IMR-90 (cell line): ENCODE data around the gene CCNQ. TPM values are rescaled to one million over a fixed set of nuclear protein-coding genes. Genes with fewer than 3 reads are reported as not detected.

Experiments used
- ATAC-seq: fragments of 200-7000 bp; cut with Tn5 transposase; 2 replicates; pipeline ENCODE4 v1.9.1; 2020; ENCODE audit warnings: low read depth, mild to moderate bottlenecking, moderate library complexity
- BruUV-seq: library from RNA; stranded (reverse); fragments of 400-500 nt; replicated peaks from 2 replicates; lab custom pipeline; 2021; lab: Mats Ljungman, UMichigan
- CTCF ChIA-PET: fragments of 300-600 bp; formaldehyde crosslinking; extraction: SDS; loops from one replicate; lab custom pipeline; 2021; ENCODE audit warnings: antibody characterized with exemption; lab: Yijun Ruan, JAX
- POLR2A ChIA-PET: fragments of 300-600 bp; sonication (Branson Sonifier 250); formaldehyde crosslinking; loops from one replicate; lab custom pipeline; 2022; ENCODE audit warnings: antibody characterized with exemption; ENCODE audit not compliant: unreplicated experiment; lab: Charles Lee
- DNase-seq: peaks from one replicate; pipeline ENCODE4 v3.0.0; 2013
- H2AFZ ChIP-seq: replicated peaks from 2 replicates; pipeline ENCODE3; 2013; ENCODE audit warnings: low read length, mild to moderate bottlenecking; ENCODE audit not compliant: poor library complexity
- H2AK5ac ChIP-seq: 2 replicates; pipeline ENCODE4 v1.6.1; 2013; ENCODE audit warnings: low read depth, low read length, inconsistent platforms
- H2AK9ac ChIP-seq: replicated peaks from 2 replicates; pipeline ENCODE3; 2013; ENCODE audit warnings: mild to moderate bottlenecking, low read depth, low read length, moderate library complexity; ENCODE audit not compliant: poor library complexity
- H2BK120ac ChIP-seq: 2 replicates; pipeline ENCODE4 v1.6.1; 2013; ENCODE audit warnings: low read depth, low read length, inconsistent platforms
- H2BK15ac ChIP-seq: 3 replicates; pipeline ENCODE4 v1.6.1; 2013; ENCODE audit warnings: low read depth, low read length, inconsistent platforms
- H2BK20ac ChIP-seq: 2 replicates; pipeline ENCODE4 v1.6.1; 2013; ENCODE audit warnings: low read depth, mild to moderate bottlenecking, inconsistent platforms, low read length, moderate library complexity
- H2BK5ac ChIP-seq: 2 replicates; pipeline ENCODE4 v1.6.1; 2013; ENCODE audit warnings: mild to moderate bottlenecking, low read depth, low read length, inconsistent platforms; ENCODE audit not compliant: poor library complexity, severe bottlenecking
- H3K14ac ChIP-seq: replicated peaks from 2 replicates; pipeline ENCODE4 v1.6.1; 2013; ENCODE audit warnings: low read depth, low read length, inconsistent platforms
- H3K18ac ChIP-seq: 2 replicates; pipeline ENCODE4 v1.6.1; 2013; ENCODE audit warnings: low read depth, low read length, control low read depth
- H3K23ac ChIP-seq: 2 replicates; pipeline ENCODE4 v1.6.1; 2013; ENCODE audit warnings: low read depth, low read length, inconsistent platforms
- H3K27ac ChIP-seq: 2 replicates; pipeline ENCODE4 v1.5.1; 2013; ENCODE audit warnings: mild to moderate bottlenecking, control low read depth, low read length; ENCODE audit not compliant: insufficient read depth
- H3K27me3 ChIP-seq: 2 replicates; pipeline ENCODE4 v1.6.1; 2013; ENCODE audit warnings: low read length; ENCODE audit not compliant: control insufficient read depth, insufficient read depth
- H3K36me3 ChIP-seq: 2 replicates; pipeline ENCODE4 v1.6.1; 2013; ENCODE audit warnings: low read length, mixed read lengths; ENCODE audit not compliant: control insufficient read depth, insufficient read depth
- H3K4ac ChIP-seq: 2 replicates; pipeline ENCODE4 v1.6.1; 2013; ENCODE audit warnings: low read depth, low read length, inconsistent platforms
- H3K4me1 ChIP-seq: 2 replicates; pipeline ENCODE4 v1.6.1; 2013; ENCODE audit warnings: low read length, mixed read lengths; ENCODE audit not compliant: control insufficient read depth, insufficient read depth
- H3K4me2 ChIP-seq: 2 replicates; pipeline ENCODE4 v1.6.1; 2013; ENCODE audit warnings: low read depth, mild to moderate bottlenecking, control low read depth, low read length, moderate library complexity
- H3K4me3 ChIP-seq: 2 replicates; pipeline ENCODE4 v1.5.1; 2013; ENCODE audit warnings: low read depth, mild to moderate bottlenecking, control low read depth, low read length, moderate library complexity; ENCODE audit not compliant: insufficient read depth
- H3K56ac ChIP-seq: 2 replicates; pipeline ENCODE4 v1.6.1; 2013; ENCODE audit warnings: low read length, inconsistent platforms; ENCODE audit not compliant: insufficient read depth; ENCODE audit errors: extremely low read depth
- H3K79me1 ChIP-seq, 2 experiments: 2 replicates each; pipeline ENCODE4 v1.6.1; 2013; ENCODE audit warnings: low read length in 2 of 2, inconsistent platforms in 1 of 2, low read depth in 1 of 2
- H3K9ac ChIP-seq: 2 replicates; pipeline ENCODE4 v1.6.1; 2013; ENCODE audit warnings: low read depth, low read length, control low read depth
- H3K9me1 ChIP-seq: 2 replicates; pipeline ENCODE4 v1.6.1; 2013; ENCODE audit warnings: low read length, inconsistent platforms; ENCODE audit not compliant: insufficient read depth
- H3K9me3 ChIP-seq: 2 replicates; pipeline ENCODE4 v1.6.1; 2013; ENCODE audit warnings: low read length; ENCODE audit not compliant: control insufficient read depth, insufficient read depth
- H4K20me1 ChIP-seq: 2 replicates; pipeline ENCODE4 v1.6.1; 2013; ENCODE audit warnings: low read length, inconsistent platforms; ENCODE audit not compliant: insufficient read depth
- H4K5ac ChIP-seq: 2 replicates; pipeline ENCODE4 v1.6.1; 2013; ENCODE audit warnings: mild to moderate bottlenecking, low read depth, low read length, control low read depth
- H4K8ac ChIP-seq, 2 experiments: 2 replicates each; pipeline ENCODE4 v1.6.1; 2013; ENCODE audit warnings: low read depth in 2 of 2, low read length in 2 of 2, control low read depth in 1 of 2, inconsistent platforms in 1 of 2
- H4K91ac ChIP-seq: 2 replicates; pipeline ENCODE4 v1.6.1; 2013; ENCODE audit warnings: low read depth, low read length, inconsistent platforms; ENCODE audit not compliant: insufficient read depth
- CEBPB ChIP-seq: IDR thresholded peaks from 2 replicates; pipeline ENCODE4 v1.6.1; 2012; ENCODE audit warnings: low read depth, low read length, improper control_type of control experiment
- MXI1 ChIP-seq: IDR thresholded peaks from 2 replicates; pipeline ENCODE4 v1.6.1; 2012; ENCODE audit warnings: low read depth, mild to moderate bottlenecking, low read length, moderate library complexity, borderline replicate concordance
- WGBS, 2 experiments: methylation state at CpG; one replicate each; pipeline versions ENCODE4 v1.1.5 to v1.1.7; 2013; ENCODE audit warnings: missing lambda C conversion rate in 2 of 2; ENCODE audit not compliant: insufficient read length in 1 of 2; ENCODE audit errors: extremely low coverage in 2 of 2; 5-methylcytosine and 5-hydroxymethylcytosine counted together
- dilution Hi-C: fragments of 300-500 bp; cut with HindIII; formaldehyde crosslinking; loops from one replicate; pipeline ENCODE4 v1.14.3; 2018; ENCODE audit warnings: low sequenced_read_pairs; ENCODE audit not compliant: unreplicated experiment
- in situ Hi-C: fragments of 300-500 bp; cut with MboI; formaldehyde crosslinking; loops from 3 replicates; pipeline ENCODE4 v1.14.3; 2019; ENCODE audit warnings: low sequenced_read_pairs, inconsistent platforms, mixed read lengths
- intact Hi-C: fragments of 100-400 bp; cut with micrococcal nuclease; formaldehyde crosslinking; loops from 2 replicates; pipeline ENCODE4 v1.10.0; 2022
- polyA plus RNA-seq, 3 experiments: library from polyadenylated mRNA; depleted of rRNA; stranded (reverse); fragments of >200 nt; gene quantifications; 2 replicates each; pipeline ENCODE4 v1.2.3, GENCODE V29; 2012; ENCODE audit warnings: low replicate concordance in 1 of 3
- total RNA-seq: library from RNA; depleted of rRNA; stranded (reverse); fragments of >200 nt; gene quantifications from 2 replicates; pipeline ENCODE4 v1.2.3, GENCODE V29; 2012

Gene CCNQ
- total and polyA plus RNA-seq, 2 of the 4 experiments (the other 2 are of a cell fraction): 27.6 to 35.2 TPM

- H3K36me3 ChIP-seq: no peaks in the 10 kb centered on the region
- no peak overlapping the region for H3K4me2 ChIP-seq
- H3K9me3 ChIP-seq: peaks cover 5% of the 10 kb centered on the region; the same call in 1 of the 2 replicates
- CTCF ChIA-PET: interaction anchor here (0.6 kb wide), 2 partner anchors 10 to 16 kb away, joined by 3 read pairs; no protein-coding TSS in a partner anchor
- H2BK5ac ChIP-seq: no peak overlapping the region
- peaks cover 17% of the 10 kb centered on the region; the same call in 1 of the 2 replicates for H3K27me3 ChIP-seq
- H3K79me1 ChIP-seq: no peaks in the 10 kb centered on the region
- ATAC-seq: no peak
- no peaks in the 10 kb centered on the region for H3K4me1 ChIP-seq
- H3K18ac ChIP-seq: no peak overlapping the region
- no peak for DNase-seq
- no peak overlapping the region for H3K14ac ChIP-seq
- H4K8ac ChIP-seq: no peak overlapping the region
- no peak overlapping the region for H3K4ac ChIP-seq
- POLR2A ChIA-PET: no interaction called here
- BruUV-seq: no TSS peak
- no peak overlapping the region for H3K23ac ChIP-seq
- H2AFZ ChIP-seq: no peak overlapping the region
- TF ChIP-seq CEBPB (peak; percentile 58), MXI1 (no peak)
- no peaks in the 10 kb centered on the region for H3K9me1 ChIP-seq
- no peak overlapping the region for H3K4me3 ChIP-seq
- no peaks in the 10 kb centered on the region for H4K20me1 ChIP-seq
- H2BK20ac ChIP-seq: no peak overlapping the region
- H3K9ac ChIP-seq: no peak overlapping the region
- in situ Hi-C loops: no loop called here
- H2AK9ac ChIP-seq: peak overlapping the region; percentile 16
- H2BK15ac ChIP-seq: no peak overlapping the region
- no peak overlapping the region for H4K5ac ChIP-seq
- no peak overlapping the region for H2AK5ac ChIP-seq
- WGBS, 2 experiments: 81% methylated on average over 12 of the region's 14 CpGs; no CpG with 5 or more reads in 1 of the 2 experiments
- dilution Hi-C loops: no loop called here
- H2BK120ac ChIP-seq: no peak overlapping the region
- no peak overlapping the region for H3K56ac ChIP-seq
- intact Hi-C loops: no loop called here
- H4K91ac ChIP-seq: no peak overlapping the region
- H3K27ac ChIP-seq: no peak overlapping the region
Measured at GRCh38 chrX:153564047-153564606, 34.8 kb downstream of the CCNQ start.
